ENCODE results near the gene CLIP3.

- TF ChIP-seq CTCF (conservative IDR thresholded peaks at IDR 0.05 in 1 of 2, IDR thresholded peaks at IDR 0.05 in 1 of 2; ENCODE audit: low read depth in 1 of 2, low read length in 2 of 2) (no peak), EZH2 (IDR thresholded peaks at IDR 0.05; ENCODE audit: low read length, missing control alignments) (no peak)
These were observed 54.4 kb downstream of the CLIP3 start for GRCh38 chr19:35978271-35978670.

Data from fibroblast of lung (primary cell).